A673 (cell line): Measurements from ENCODE around the gene TCIRG1. TPM values are rescaled to one million over a fixed set of nuclear protein-coding genes. Genes with fewer than 3 reads are reported as not detected.

ENCODE experiments used
- BruUV-seq: library from RNA; stranded (reverse); fragments of 400-500 nt; replicated peaks from 2 replicates; lab custom pipeline; 2021; lab: Mats Ljungman, UMichigan
- CTCF ChIA-PET: fragments of 300-600 bp; sonication (Branson Sonifier 250); formaldehyde crosslinking; loops from one replicate; lab custom pipeline; 2022; ENCODE audit warnings: antibody characterized with exemption; lab: Charles Lee
- POLR2A ChIA-PET: fragments of 300-600 bp; sonication (Branson Sonifier 250); formaldehyde crosslinking; loops from one replicate; lab custom pipeline; 2022; ENCODE audit warnings: antibody characterized with exemption; ENCODE audit not compliant: low non-redundant PET; lab: Charles Lee
- DNase-seq: peaks from one replicate; pipeline ENCODE4 v3.0.0-alpha.2; 2015; ENCODE audit warnings: low spot score
- H3K27ac ChIP-seq: fragments of 200-600 bp; sonication (generic); 2 replicates; pipeline ENCODE4 v1.5.1; 2016; ENCODE audit warnings: mixed run types, low read depth, mild to moderate bottlenecking, mixed read lengths, antibody characterized with exemption, low read length; ENCODE audit not compliant: poor library complexity, severe bottlenecking
- H3K27me3 ChIP-seq: fragments of 200-600 bp; sonication (generic); replicated peaks from 2 replicates; pipeline ENCODE4 v1.6.1; 2017; ENCODE audit warnings: mixed run types, low read depth, mild to moderate bottlenecking, mixed read lengths, antibody characterized with exemption, low read length; ENCODE audit not compliant: insufficient read depth, poor library complexity
- H3K36me3 ChIP-seq: fragments of 200-600 bp; sonication (generic); 2 replicates; pipeline ENCODE4 v1.6.1; 2016; ENCODE audit warnings: mixed run types, mild to moderate bottlenecking, mixed read lengths, antibody characterized with exemption, low read length; ENCODE audit not compliant: insufficient read depth, poor library complexity, severe bottlenecking
- H3K4me1 ChIP-seq: fragments of 200-600 bp; sonication (generic); 2 replicates; pipeline ENCODE4 v1.6.1; 2017; ENCODE audit warnings: mixed run types, mild to moderate bottlenecking, mixed read lengths, antibody characterized with exemption, low read length; ENCODE audit not compliant: insufficient read depth, poor library complexity, severe bottlenecking
- H3K4me3 ChIP-seq: fragments of 200-600 bp; sonication (generic); 2 replicates; pipeline ENCODE4 v1.5.1; 2016; ENCODE audit warnings: low read depth, mixed run types, mild to moderate bottlenecking, mixed read lengths, low read length; ENCODE audit not compliant: poor library complexity, severe bottlenecking
- H3K9me3 ChIP-seq: fragments of 200-600 bp; sonication (generic); 2 replicates; pipeline ENCODE4 v1.6.1; 2016; ENCODE audit warnings: mixed run types, low read depth, mild to moderate bottlenecking, mixed read lengths, antibody characterized with exemption, low read length; ENCODE audit not compliant: poor library complexity, severe bottlenecking
- CTCF ChIP-seq: fragments of 300-800, 200-600 bp; sonication (generic); conservative IDR thresholded peaks from 2 replicates; pipeline ENCODE4 v1.5.1; 2017; ENCODE audit warnings: low read depth, mild to moderate bottlenecking, antibody characterized with exemption, low read length, moderate library complexity, mixed read lengths
- EZH2 ChIP-seq: fragments of 200-600 bp; sonication (generic); IDR thresholded peaks from 2 replicates; pipeline ENCODE4 v1.6.1; 2017; ENCODE audit warnings: borderline replicate concordance, low read depth, mild to moderate bottlenecking, mixed read lengths, antibody characterized with exemption, low read length; ENCODE audit not compliant: poor library complexity, severe bottlenecking
- intact Hi-C: fragments of 100-400 bp; cut with micrococcal nuclease; formaldehyde crosslinking; loops from one replicate; pipeline ENCODE4 v1.10.0; 2022; ENCODE audit not compliant: unreplicated experiment
- total RNA-seq: library from RNA; stranded (reverse); gene quantifications from 2 replicates; pipeline ENCODE4 v1.2.3, GENCODE V29; 2021

TCIRG1 gene
- total RNA-seq, 1 experiment from 2014 or later: 15.0 TPM

- CTCF ChIA-PET: no interaction called here
- H3K27me3 ChIP-seq: no peaks in the 10 kb centered on the region
- intact Hi-C loops: no loop called here
- BruUV-seq: no TSS peak
- TF ChIP-seq EZH2 (no peak), CTCF (no peak)
- H3K9me3 ChIP-seq: no peaks in the 10 kb centered on the region
- H3K36me3 ChIP-seq: peaks cover 49% of the 10 kb centered on the region
- no peak overlapping the region for H3K27ac ChIP-seq
- POLR2A ChIA-PET: no interaction called here
- DNase-seq: no peak
- H3K4me3 ChIP-seq: no peak overlapping the region
- no peaks in the 10 kb centered on the region for H3K4me1 ChIP-seq
These were observed 27.0 kb downstream of the TCIRG1 start for GRCh38 chr11:68065841-68066240.

- ChIA-PET POLR2A (no interaction called here), CTCF (no interaction called here)
- BruUV-seq: no TSS peak
- no peak overlapping the region for H3K27ac ChIP-seq
- no peaks in the 10 kb centered on the region for H3K9me3 ChIP-seq
- H3K4me3 ChIP-seq: no peak overlapping the region
- DNase-seq: no peak
- no peak for TF ChIP-seq EZH2
- peaks cover 43% of the 10 kb centered on the region for H3K36me3 ChIP-seq
- intact Hi-C loops: no loop called here
- no peaks in the 10 kb centered on the region for H3K27me3 ChIP-seq
- H3K4me1 ChIP-seq: no peaks in the 10 kb centered on the region
These were observed 27.9 kb downstream of the TCIRG1 start for GRCh38 chr11:68066742-68067141.

- peaks cover 39% of the 10 kb centered on the region for H3K36me3 ChIP-seq
These were observed 29.2 kb downstream of the TCIRG1 start for GRCh38 chr11:68067991-68068390.

More at GRCh38 chr11:68067991-68068390, 29.2 kb downstream of the TCIRG1 start:
- no TSS peak for BruUV-seq
- ChIA-PET POLR2A (no interaction called here), CTCF (no interaction called here)
- Histone ChIP-seq H3K4me3 (no peak overlapping the region), H3K27ac (no peak overlapping the region), H3K27me3 (no peaks in the 10 kb centered on the region), H3K9me3 (no peaks in the 10 kb centered on the region), H3K4me1 (no peaks in the 10 kb centered on the region)
- intact Hi-C loops: no loop called here
- DNase-seq: no peak
- TF ChIP-seq CTCF: no peak
- TF ChIP-seq EZH2: no peak
